DMS53 treated with DMSO at 0.1 percent for 48 hours (cell line): ENCODE results near the gene CAPN7.

ENCODE experiments used
- DNase-seq: peaks from one replicate; lab custom pipeline; 2025; ENCODE audit not compliant: unreplicated experiment; lab: John Stamatoyannopoulos, UW

Gene CAPN7

DNA sequence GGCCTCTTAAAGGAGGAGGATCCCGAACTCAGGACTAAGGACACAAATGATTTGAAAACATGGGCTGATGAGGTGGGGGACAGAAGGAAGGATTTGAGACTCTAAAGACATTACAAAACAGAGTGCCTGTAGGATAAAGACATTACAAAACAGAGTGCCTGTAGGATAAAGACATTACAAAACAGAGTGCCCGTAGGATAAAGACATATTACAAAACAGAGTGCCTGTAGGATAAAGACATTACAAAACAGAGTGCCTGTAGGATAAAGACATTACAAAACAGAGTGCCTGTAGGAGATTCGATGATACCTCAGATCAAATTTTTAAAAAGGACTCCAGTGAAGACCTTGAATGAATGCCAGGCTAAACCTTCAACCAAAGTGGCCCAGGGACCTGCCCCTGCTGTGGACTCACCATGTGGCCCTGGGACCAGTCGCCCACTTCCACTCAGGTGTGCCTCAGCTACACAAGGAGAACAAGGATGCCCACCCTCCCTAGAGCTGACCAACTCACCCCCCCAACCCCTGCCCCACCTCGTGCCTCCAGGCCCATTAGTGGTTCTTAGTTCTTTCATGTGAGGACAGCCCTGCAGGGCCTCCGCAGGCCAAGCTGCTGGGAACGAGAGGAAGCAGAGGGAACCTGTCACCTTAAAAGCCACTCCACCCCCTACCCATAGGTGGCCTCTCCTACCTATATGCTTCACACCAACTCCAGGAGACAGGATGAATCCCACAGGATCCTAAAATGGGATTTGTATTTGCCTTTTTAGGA is 66.6 kb downstream of the CAPN7 start:
- DNase-seq: no peak

- DNase-seq: no peak
Observed at GRCh38 chr3:15273227-15273626, 67.2 kb downstream of the CAPN7 start.

DNA sequence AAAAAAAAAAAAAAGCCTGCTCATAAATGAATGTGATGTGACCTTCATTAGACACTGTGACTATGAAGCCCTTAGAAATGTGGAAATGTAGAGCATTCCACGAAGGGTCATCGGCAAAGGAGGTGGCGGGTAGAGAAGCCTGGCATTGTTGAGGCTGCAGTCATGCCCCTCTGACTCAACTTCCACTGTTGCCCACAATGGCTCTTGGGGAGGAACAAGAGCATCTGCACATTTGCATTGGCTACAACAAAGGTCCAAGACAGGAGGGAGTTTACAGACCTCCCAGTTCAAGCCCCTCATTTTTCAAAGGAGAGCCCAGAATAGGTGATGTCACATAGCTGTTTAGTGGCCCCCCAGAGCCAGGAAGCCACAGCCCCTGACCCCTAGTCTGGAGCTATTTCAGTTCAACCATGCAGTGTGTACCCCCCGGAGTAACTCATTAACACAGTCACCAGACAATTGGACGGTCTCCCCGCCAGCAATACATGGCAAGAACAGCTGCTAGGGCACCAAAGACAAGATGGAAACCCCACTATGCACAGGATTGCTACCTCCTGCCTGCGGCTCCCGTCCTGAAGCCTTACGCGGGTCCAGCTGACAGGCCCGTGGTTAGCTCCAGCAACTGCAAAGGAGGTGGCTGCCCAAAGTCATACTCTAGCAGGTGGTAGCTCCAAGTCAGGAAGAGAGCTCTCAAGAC is 70.1 kb downstream of the CAPN7 start:
- DNase-seq: no peak

- DNase-seq: no peak
Observed at GRCh38 chr3:15277861-15278500, 71.9 kb downstream of the CAPN7 start.

DNA sequence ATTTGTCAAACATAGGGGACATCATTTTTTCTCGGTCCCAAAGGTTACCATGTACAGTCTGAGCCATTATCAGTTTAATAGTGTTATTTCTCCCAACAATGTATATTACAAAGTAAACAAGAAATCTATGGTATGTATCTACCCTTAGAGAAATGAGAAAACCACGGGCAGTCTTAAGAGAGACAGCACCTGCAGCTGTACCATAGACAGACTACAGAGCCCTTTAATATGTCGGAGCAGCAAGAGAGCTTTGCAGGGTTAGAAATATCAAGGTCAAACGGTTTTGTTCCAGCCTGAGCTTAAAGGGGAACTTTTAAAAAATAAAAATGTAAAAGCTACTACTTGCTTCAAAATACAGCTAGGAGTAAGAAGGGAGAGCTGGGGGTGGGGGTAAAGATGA is 73.2 kb downstream of the CAPN7 start:
- DNase-seq: no peak

- no peak for DNase-seq
Observed at GRCh38 chr3:15279671-15280402, 73.8 kb downstream of the CAPN7 start.

DNA sequence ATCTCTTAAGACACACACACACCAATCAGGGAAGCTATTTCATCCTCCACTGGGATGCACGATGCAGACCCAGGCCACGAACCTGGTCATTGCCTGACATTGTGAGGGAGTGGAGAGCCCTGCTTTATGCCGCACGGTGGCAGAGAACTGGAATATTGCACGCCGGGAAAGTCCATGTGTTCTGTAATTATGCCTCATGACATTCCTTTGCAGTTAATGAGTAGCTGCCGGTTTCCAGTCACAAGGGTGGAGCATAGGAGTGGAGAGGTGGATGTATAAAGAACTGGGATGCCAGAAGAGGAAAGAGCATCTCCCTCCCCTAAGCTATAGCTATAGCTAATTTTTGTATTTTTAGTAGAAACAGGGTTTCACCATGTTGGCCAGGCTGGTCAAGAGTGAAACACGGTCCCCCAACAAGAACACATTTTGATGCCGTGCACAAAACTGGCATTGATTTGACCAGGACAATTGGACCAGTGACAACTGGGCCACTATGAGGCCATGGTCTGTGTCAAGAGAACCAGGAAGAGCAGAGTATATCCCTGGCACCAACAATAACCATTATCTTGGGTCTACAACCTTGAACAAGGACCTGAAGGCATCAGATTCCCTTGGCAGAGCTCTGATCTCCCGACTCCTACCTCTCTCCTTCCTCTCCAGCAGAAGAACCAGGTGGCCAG is 74.9 kb downstream of the CAPN7 start:
- no peak for DNase-seq

DNA sequence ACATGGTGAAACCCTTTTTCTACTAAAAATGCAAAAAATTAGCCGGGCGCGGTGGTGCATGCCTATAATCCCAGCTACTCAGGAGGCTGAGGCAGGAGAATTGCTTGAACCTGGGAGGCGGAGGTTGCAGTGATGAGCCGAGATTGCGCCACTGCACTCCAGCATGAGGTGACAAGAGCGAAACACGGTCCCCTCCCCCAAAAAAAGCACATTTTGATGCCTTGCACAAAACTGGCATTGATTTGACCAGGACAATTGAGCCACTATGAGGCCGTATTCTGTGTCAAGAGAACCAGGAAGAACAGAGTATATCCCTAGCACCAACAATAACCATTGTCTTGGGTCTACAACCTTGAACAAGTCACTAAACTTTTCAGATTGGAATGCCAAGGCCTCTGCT is 75.8 kb downstream of the CAPN7 start:
- no peak for DNase-seq

DNA sequence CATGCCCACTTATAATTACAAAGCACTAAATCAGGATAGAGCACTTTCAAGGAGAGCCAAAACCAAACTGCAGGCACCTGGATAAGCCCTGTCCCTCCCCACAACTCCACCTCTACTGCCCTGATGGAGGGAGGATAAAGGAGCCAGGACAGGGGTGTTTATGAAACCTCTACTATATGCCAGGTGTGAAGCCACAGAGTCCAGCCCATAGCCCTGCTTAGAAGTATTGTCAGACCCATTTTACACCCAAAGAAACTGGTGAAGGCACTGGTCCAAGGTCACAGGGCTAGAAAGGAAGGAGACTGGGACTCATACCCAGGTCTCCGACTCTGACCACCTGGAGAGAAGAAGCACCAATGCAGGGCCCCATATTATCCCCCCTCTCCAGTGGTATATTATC is 77.7 kb downstream of the CAPN7 start:
- no peak for DNase-seq

- no peak for DNase-seq
Observed at GRCh38 chr3:15284121-15284889, 78.3 kb downstream of the CAPN7 start.

GRCh38 chr3:15286022-15286421 is 80.0 kb downstream of the CAPN7 start:
- no peak for DNase-seq

DNA sequence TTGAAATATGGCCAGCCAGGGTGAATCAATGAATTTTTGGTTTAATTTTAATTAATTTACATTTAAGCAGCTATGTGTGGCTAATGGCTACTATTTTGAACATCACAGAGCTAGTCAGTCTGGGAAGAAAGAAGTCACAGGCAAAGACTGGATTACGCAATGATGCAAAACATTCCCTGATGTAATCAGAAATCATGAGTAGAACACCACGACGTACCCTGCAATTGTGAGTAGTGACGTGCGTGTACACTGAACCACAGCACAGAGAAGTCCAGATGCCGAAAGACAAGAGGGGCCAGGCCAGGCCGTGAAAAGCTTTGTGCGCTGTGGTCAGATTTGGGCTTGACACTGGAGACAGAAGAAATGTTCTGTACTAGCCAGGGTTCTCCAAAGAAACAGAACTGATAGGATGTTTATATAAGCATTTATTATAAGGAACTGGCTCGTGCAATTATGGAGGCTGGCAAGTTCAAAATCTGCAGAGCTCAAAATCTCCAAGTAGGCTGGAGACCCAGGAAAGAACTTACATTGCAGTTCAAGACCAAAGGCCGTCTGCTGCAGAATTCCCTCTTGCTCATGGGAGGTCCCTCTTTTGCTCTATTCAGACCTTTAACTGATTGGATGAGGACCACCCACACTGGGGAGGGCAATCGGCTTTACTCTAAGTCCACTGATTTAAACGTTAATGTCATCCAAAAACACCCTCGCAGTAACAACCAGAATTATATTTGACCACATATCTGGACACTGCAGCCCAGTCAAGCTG is 81.7 kb downstream of the CAPN7 start:
- DNase-seq: no peak

DNA sequence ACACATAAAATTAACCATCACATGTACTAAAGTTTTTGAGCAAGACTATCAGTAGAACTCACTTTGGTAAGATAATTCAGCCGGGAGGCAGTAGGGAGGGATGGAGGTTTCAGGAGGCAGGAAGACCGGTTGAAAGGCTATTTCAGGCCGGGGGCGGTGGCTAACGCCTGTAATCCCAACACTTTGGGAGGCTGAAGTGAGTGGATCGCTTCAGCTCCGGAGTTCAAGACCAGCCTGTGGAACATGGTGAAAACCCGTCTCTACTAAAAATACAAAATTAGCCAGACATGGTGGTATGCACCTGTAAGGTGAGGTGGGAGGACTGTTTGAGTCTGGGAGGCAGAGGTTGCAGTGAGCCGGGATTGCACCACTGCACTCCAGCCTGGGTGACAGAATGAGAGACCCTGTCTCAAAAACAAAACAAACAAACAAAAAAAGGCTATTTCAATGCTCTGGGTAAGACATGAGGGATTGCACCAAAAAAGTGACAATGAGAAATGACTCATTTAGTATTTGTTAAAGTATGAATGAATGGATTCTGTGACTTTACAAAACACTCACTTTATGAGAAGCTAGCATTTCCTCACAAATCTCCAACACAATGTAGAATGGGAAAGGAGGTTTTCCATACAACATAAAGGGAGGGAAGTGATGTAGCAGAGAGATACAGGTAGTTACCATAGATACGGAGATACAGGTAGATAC is 82.4 kb downstream of the CAPN7 start:
- no peak for DNase-seq

DNA sequence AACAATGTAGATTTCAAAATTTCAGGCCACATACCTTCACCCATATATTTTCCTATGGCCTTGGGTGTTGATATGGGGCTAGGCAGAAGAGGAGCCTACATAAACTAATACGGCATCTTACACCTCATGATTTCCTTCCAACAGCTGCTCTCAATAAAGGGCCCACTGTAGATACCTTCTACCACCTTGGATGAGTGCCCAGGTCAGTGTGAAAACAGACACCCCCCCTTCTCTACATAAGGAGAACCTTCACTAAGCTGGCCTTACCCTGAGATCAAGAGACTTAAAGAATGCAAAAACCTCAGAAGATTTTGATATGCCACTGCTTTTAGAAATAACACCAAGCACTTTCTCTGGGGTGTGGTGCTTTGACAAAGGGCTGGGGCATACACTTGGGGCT is 83.6 kb downstream of the CAPN7 start:
- no peak for DNase-seq

DNA sequence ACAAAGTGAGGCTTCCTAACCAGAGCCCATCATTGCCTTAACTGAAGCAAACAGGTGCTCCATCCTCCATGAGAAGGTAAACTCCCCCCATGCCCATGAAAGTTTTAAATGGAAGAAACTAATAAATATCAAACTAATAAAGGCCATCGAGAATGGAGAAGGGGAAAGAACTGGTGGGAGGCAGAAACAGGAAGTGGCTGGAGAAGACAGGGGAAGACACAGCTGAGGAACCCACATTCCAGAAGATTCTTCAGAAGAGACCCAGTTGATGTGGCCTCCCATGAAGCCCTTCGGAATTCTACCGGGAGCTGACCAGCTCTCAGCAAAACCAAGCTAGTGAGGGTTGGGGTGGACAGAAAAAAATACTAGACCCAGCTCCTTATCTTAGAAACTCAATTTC is 84.7 kb downstream of the CAPN7 start:
- no peak for DNase-seq

DNA sequence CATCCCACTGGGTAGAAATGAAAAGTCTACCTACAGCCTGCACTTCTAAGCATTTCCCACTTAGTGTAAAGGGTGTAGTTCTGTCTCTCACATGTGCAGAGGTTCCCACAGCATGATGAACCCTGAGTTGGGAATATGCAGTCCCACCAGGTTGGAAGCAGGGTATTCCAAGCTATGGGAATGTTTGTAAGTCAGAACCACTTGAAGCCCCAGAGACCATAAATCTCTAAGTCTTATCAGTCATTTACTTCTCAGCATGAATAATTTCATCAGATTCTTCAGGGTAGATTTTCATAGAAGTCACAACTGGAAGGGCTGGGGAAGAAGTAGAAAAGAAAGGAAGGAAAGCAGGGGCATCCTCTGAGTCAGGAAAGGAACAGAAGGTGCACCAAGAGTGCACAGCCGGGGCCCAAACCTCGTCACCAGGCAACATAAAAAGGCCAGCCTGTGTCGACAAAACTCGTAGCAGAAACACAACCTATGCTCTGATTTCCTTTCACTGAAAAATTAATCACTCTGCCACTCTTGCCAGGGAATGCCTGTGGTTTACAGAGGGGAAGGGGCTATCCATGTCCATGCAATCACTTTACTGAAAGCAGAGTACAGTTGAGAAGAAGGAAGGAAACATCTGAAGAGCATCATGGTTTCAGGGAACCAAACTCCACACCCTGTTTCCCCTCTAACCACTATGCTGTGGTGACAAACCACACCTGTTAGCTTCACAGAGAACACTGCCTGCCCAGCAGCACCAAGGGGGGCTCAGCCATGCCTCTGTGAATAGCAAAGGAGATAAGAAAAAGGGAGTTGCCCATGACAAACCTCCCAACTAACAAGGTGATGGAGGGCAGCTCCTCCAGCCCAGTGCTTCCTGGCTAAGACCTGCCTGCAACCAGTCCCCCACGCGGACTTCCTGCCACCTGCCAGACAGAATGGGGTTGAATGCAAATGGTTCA is 85.8 kb downstream of the CAPN7 start:
- no peak for DNase-seq

DNA sequence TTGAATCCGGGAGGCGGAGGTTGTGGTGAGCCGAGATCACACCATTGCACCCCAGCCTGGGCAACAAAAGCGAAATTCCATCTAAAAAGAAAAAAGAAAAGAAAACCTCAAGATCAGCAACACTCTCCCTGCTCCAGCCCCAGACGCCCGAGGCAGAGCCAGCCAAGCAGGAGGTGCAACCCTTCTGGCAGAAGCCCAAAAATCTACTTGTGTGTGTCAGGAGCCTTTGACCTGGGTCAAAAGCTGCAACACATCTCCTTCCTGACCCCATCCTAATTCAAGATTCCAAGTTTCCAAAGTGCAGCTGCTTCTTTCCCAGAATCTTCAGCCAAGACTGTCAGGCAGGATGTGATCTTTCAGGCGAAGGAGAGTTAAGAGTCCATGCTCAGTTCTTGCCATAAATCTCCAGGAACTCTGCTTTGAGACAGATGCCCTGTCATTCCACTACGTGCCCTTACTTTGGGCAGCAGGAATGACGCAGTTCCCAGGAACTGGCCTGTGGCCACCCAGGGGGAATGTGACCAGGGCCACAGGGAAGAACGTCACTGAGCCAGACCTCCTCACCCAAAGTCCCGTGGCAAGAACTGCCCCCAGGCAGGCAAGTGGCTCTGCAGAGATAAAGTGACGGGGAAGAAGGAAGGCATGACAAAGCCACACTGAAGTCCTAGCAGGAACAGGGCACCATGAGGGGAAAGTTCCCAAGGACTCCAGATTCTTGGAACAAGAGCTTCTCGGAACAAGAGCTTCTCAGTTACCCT is 86.9 kb downstream of the CAPN7 start:
- DNase-seq: no peak
